ENCODE data around the gene CLIC5. TPM values are rescaled to one million over a fixed set of nuclear protein-coding genes. Genes with fewer than 3 reads are reported as not detected.

The CLIC5 gene
- total RNA-seq, 1 experiment from 2014 or later, result 0.20 TPM

- Histone ChIP-seq H3K23ac (ENCODE audit: insufficient read length, low read depth, low read length) (no peak overlapping the region), H2BK20ac (ENCODE audit: low read depth, low read length, poor library complexity, severe bottlenecking) (no peak overlapping the region), H3K79me2 (ENCODE audit: insufficient read depth, low read length) (no peaks in the 10 kb centered on the region)
Observed at GRCh38 chr6:46036911-46037310, 21.3 kb upstream of the CLIC5 start.

More at GRCh38 chr6:46036911-46037310, 21.3 kb upstream of the CLIC5 start:
- H2BK5ac ChIP-seq (ENCODE audit: insufficient read length, low read length), result no peak overlapping the region
- H2BK12ac ChIP-seq (ENCODE audit: insufficient read length, low read depth, low read length), result no peak overlapping the region
- H3K9me3 ChIP-seq (ENCODE audit: control insufficient read depth, low read depth, low read length), result no peaks in the 10 kb centered on the region
- H3K56ac ChIP-seq (ENCODE audit: insufficient read length, low read depth, low read length), result no peak overlapping the region
- H3K23me2 ChIP-seq (ENCODE audit: insufficient read length, low read depth, low read length, poor library complexity, severe bottlenecking), result no peaks in the 10 kb centered on the region
- no peak overlapping the region for H4K8ac ChIP-seq (replicated peaks; ENCODE audit: insufficient read length, low read depth, low read length)
- no peak overlapping the region for H3K9ac ChIP-seq (ENCODE audit: extremely low read depth, insufficient read length, low read length)
- TF ChIP-seq, protein P1, sequence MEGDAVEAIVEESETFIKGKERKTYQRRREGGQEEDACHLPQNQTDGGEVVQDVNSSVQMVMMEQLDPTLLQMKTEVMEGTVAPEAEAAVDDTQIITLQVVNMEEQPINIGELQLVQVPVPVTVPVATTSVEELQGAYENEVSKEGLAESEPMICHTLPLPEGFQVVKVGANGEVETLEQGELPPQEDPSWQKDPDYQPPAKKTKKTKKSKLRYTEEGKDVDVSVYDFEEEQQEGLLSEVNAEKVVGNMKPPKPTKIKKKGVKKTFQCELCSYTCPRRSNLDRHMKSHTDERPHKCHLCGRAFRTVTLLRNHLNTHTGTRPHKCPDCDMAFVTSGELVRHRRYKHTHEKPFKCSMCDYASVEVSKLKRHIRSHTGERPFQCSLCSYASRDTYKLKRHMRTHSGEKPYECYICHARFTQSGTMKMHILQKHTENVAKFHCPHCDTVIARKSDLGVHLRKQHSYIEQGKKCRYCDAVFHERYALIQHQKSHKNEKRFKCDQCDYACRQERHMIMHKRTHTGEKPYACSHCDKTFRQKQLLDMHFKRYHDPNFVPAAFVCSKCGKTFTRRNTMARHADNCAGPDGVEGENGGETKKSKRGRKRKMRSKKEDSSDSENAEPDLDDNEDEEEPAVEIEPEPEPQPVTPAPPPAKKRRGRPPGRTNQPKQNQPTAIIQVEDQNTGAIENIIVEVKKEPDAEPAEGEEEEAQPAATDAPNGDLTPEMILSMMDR (conservative IDR thresholded peaks at IDR 0.05), result no peak
- no peak overlapping the region for H3K27ac ChIP-seq (ENCODE audit: insufficient read length, low read depth, low read length)
- H3K4me1 Mint-ChIP-seq, result peaks cover 9% of the 10 kb centered on the region in 2 experiments
- H3K79me1 ChIP-seq (ENCODE audit: insufficient read depth, low read depth, low read length, poor library complexity, severe bottlenecking), result no peaks in the 10 kb centered on the region
- no peaks in the 10 kb centered on the region for H3K9me3 Mint-ChIP-seq
- H3K27me3 ChIP-seq (ENCODE audit: insufficient read depth, low read length), result no peaks in the 10 kb centered on the region
- H3K36me3 Mint-ChIP-seq (ENCODE audit: insufficient read depth in 1 of 3, low read depth in 3 of 3), result no peaks in the 10 kb centered on the region; a peak in 1 of 7 replicates
- WGBS (ENCODE audit: extremely low coverage, insufficient read length, low lambda C conversion rate), result no CpG with 5 or more reads among the region's 1 CpG
- H3T11ph ChIP-seq (ENCODE audit: low read length), result no peak overlapping the region
- no peak overlapping the region for H3K4me2 ChIP-seq (ENCODE audit: insufficient read depth, insufficient read length, low read length)
- no peak overlapping the region for H3K27ac Mint-ChIP-seq
- H2AK5ac ChIP-seq (ENCODE audit: insufficient read length, low read length), result no peak overlapping the region
- DNase-seq, result no peak
- H4K5ac ChIP-seq (ENCODE audit: insufficient read length, low read depth, low read length), result no peak overlapping the region
- peaks cover 2% of the 10 kb centered on the region; the same call in 1 of the 2 replicates for H3K4me1 ChIP-seq (ENCODE audit: insufficient read depth, low read length)
- H2BK15ac ChIP-seq (ENCODE audit: low read depth, low read length), result no peak overlapping the region
- peaks cover 1% of the 10 kb centered on the region; the same call in 1 of the 2 replicates for H3K27me3 Mint-ChIP-seq (ENCODE audit: low read depth)
- no peaks in the 10 kb centered on the region for H4K20me1 ChIP-seq (ENCODE audit: control insufficient read depth, insufficient read depth, insufficient read length)
- H3K4ac ChIP-seq (ENCODE audit: low read depth, low read length), result no peak overlapping the region
- no peak overlapping the region for H2BK120ac ChIP-seq (ENCODE audit: low read depth, low read length, poor library complexity, severe bottlenecking)
- H3K4me3 Mint-ChIP-seq, result no peak overlapping the region
- no peak overlapping the region for H4K91ac ChIP-seq (ENCODE audit: insufficient read length, low read depth, low read length)
- H3K14ac ChIP-seq (ENCODE audit: insufficient read depth, low read length), result no peak overlapping the region
- no peak overlapping the region for H3K18ac ChIP-seq (ENCODE audit: insufficient read length, low read depth, low read length)
- H2AFZ ChIP-seq (ENCODE audit: low read length), result no peak overlapping the region

Data from H9 (cell line).